ENCODE results near the gene PDZK1IP1. TPM values are rescaled to one million over a fixed set of nuclear protein-coding genes. Genes with fewer than 3 reads are reported as not detected.

Gene PDZK1IP1, protein sequence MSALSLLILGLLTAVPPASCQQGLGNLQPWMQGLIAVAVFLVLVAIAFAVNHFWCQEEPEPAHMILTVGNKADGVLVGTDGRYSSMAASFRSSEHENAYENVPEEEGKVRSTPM
- total RNA-seq = 91.1 TPM

DNA sequence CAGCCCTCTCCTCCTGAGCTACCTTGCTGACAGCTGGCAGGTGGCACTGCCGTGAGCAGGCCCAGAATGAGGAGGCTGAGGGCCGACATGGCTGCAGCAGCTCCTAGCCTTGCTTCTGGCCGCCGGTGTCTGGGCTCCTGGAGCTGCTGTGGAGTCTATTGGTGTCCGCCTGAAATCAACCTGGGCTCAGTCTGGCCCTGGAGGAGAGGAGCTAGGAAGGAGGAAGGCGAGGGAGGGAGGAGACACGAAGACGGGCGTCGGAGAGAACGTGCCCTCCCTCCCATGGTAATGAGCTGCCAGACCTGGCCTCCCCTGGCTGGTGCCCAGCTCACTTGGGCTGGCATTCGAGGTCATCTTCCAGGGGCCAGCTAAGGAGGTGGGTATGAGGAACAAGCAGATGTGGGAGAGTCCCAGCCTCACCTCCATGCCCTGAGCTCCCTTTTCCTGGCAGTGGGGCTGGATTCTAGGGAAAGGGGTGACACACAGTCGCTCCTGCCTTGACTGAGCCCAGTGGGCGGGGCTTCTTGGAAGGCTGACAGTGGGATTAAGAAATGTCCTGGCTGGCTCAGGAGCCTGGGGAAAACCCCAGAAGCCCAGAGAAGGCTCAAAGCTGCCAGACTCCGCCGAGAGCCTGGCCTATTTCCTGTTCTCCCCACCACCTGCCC is at the start of gene PDZK1IP1:
Gene PDZK1IP1 (minus strand): TSS at position 193 of the 665 bp plus-strand sequence. CDS start 104 bp downstream, at position 89.
- DNase-seq (ENCODE audit: low spot score) = peak; percentile 93

DNA sequence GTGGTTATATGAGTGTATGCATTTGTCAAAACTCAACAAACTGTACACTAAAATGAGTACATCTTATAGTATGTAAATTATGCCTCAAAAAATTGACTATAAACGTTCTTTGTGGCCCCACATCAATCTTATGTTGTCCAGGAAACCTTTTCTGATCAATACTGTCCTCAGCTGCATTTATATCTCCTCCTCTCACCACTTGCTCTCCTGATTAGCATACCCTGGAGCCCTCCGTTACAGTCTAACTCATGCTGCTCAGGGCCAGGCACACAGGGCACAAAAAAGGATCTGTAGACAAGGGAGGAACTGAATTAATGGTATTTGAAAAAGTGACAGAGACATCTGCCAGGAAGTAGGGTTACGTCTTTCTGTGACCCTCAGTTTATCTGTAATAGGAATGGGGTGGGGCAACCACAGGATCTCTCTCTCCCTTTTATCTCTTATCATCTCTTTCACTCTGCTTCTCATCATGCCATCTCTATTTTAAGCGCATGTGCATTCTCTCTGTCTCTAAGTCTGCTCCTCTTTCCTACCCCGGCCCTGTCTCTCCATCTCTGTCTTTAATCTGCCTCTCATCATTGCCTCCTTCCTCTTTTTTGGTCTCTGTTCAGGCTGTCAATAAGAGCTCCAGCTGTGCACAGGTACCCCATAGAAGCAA is 49.2 kb upstream of the PDZK1IP1 start:
- no peak for DNase-seq (ENCODE audit: low spot score)

DNA sequence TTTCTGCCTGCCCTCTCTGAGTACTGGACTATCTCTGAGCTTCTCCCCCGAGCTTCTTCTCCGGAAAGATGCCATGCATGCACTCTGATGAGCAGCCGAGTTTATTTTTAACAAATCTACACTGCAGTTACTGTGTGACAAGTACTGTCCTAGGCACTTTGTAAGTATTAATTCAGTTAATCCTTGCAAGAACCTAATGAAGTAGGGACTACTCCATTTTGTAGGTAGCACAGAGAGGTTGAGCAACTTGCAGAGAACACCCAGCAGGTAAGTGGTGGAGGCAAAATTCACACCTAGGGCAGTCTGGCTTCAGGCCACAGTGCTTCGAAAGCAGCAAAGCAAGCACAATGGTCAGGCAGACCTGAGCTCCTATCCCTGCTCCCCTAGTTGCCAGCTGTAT is 46.0 kb upstream of the PDZK1IP1 start:
- DNase-seq (ENCODE audit: low spot score) = no peak

DNA sequence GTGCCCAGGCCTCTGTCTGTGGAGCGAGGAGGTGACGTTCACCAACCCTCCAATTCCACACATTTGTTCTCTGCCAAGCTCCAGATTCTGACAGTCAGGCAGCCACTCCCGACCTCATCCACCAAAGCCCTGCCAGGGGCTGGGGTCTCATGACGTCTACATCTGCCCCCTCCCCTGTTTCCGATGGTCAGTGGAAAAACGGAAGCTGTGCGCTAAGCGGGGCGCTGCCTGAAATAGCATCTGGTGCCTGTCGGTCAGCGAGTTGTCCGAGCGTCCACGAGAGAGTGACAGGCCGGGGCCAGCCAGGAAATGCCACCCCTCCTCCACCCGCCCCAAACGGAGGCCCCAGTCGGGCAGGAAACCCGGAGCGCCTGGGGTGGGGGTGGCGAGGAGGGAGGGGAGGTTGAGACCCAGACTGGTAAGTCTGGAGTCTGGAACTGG is 45.4 kb upstream of the PDZK1IP1 start:
- DNase-seq (ENCODE audit: low spot score) = peak; percentile 53

DNA sequence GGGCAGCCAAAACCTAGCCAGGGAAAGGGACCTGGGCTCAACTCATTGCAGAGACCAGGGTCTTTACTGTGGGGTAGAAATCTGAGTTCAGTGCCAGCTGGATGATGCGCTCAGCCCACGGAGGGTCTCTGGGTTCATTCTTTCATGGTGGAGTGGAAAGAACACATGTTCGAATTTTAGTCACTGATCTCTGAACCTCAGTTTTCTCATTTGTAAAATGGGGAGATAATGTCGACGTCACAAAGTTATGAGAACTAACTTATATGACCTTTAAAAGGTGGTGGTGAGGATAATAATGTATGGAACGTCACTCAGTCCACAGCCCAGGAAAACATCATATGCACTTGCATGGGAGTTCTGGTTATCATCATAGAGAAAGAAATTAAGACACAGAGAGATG is 43.4 kb upstream of the PDZK1IP1 start:
- DNase-seq (ENCODE audit: low spot score) = no peak

DNA sequence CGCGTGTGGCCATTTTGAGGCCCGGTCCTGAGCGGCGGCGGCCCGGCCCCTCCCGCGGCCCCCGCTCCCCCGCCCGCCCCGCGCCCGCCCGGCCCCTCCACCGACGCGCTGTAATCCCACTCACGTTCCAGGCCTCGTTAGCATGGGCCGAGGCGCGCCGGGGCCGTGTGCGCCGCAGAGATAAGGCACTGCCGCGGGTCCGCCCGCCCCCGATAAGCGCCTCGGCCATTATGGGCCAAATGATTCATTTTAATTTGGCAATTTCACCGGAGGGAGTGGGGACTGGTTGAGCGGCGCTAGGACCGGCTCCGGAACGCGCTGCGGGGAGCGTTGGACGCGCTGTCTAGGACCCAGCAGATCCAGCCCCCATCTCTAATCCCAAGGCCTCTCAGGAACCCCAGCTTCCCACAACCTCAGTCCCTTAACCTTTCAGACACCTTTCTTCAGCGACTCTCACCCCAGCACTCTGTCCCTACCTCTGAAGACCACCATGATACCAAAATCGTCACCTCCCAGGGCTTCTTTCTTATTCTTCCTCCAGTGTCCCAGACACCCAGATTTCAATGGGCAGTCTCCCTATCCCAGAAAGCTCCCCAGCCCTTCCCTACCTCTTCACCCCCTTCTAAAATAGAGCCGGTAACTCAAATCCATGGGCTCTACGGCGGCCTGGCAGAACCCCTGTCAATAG is 42.5 kb upstream of the PDZK1IP1 start, which contains the start of gene TAL1:
Gene TAL1 (minus strand): TSS at position 39 of the 688 bp plus-strand sequence. CDS start 6,337 bp downstream, outside the sequence.
- no peak for DNase-seq (ENCODE audit: low spot score)

DNA sequence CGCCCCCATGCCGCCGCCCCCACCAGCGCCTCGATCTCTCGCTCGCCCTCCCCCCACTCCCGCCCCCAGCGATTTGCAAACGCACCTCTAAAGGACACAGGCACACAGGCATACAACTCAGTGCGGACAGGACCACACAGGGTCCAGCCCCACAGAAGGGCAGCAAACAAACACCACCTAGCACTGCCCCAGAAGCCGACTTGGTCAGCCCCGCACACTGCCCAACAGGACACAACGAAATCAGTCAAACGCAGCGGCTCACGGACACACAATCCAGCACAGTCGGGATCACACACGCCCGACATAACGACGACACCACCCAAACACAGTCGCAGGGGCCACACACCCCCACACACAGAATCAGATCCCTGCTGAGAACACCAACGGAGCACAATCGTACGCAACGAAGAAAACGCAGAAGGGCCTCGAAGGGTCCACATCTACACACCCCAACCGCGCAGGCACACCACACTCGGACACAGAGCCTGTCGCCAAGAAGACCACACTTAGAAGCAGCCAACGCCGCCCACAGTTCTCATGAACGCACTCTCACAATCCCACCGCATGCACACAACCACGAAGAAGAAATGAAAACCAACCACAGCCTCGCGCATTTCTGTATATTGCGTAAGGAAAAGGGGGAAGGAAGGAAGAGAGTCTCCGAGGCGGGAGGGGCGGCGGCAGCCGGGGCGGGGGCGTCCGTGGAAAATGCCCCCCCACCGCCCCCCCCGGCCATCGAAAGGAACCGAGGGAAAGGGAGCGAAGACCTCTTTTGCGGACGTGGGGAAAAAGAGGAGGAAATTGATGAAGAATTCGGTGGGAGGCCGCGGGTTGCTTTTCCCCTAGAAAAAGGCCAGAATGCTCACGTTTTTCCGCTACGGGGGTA is 41.7 kb upstream of the PDZK1IP1 start:
- peak; percentile 27 for DNase-seq (ENCODE audit: low spot score)

DNA sequence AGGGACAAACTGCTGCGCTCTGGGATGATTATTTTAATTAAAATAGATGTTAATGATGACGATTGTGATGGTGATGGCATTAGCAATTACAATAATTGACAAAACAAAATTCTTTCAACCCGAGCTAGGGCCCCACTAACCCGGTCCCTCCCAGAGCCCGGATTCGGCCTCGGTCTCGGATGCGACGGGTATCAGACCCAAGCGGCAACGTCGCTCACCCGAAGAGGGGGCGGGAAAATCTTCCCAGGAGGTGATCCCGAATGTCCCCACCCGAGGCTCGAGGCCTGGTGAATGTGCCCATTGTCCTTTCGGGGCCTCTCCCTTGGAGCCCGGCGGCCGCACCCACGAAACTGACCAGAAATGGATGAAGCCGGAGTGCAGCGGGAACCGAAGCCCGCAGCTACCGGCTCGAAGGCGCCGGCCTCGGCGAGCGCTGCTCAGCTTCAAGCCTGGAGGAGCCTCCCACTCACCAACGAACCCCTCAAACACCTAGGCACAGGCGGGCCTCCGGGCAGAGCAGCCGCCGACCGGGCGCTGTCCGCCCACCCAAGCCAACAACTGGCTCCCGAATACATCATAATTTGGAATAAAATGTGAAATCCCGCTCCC is 41.0 kb upstream of the PDZK1IP1 start:
- DNase-seq (ENCODE audit: low spot score) = no peak

DNA sequence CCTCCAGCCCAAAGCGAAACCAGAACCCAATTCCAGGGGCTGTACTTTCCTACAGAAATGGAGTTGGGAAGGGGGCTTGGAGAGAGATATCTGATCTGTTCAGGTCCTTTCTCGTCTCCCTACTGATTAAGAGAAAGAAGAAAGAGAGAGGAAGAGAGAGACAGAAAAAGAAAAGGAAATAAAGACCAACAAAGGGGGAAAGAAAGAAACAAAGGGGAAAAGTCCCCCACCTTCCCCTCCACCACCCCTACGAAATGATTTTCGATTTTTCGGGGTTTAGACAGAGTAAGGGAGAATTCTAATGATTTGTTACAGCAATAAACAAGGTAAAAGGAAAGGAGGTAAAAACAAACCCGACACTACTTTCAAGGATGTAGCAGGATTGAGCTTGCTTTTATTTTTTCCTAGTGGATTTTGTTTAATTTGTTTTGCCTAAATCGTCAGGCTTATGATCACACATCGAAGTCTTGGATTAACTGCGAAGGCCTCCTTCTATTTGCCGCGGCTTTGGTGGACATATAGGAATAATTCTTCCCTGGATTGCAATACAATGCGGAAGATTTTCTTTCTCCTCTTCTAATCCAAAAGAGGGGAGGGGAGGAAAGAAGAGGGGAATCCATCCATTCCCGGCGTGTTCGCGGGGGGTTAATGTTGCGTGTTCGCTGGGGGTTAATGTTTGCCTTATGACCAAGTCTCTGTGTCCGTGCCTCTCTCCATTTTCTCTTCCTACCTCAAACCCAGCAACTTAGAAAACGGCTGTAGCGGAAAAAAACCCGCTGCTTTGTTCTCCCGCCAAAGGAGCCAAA is 40.3 kb upstream of the PDZK1IP1 start:
- DNase-seq (ENCODE audit: low spot score) = no peak

DNA sequence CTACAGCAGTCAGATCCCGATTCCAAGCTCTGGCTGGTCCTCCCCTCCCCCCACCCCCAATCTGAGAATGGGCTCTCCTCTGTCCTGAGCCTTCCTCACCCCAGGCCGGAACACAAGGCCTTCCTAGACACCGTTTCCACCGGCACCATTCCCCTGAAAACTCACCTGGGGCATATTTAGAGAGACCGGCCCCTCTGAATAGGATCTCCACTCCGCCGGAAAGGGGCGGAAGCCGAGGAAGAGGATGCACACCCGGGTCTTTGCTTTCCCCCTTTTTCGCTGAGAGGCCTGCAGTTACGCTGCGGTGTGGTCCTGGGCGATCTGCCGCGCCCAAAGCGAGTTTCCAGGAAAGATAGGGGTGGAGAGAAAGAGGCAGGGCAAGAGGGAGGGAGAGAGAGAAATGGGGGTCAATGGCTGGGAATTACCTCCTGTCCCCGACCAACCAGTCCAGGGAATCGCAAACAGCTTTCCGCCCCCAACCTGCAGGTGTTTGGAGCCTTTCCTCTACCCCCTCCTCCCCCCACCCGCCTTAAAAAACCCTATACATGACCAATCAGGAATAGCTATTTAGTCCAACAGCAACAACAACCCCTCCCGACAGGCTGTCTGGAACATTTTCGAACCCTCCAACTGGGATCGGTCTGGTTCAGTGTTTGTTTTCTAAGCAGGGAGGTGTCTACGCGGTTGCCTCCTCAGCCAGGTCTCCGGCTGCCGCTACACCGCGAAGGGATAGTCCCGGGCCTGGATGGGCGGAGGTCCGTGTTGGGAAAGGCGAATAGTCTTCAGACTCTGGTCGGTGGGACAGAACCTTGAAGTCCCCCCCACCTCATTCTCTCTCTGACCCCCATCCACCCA is 39.4 kb upstream of the PDZK1IP1 start:
- DNase-seq (ENCODE audit: low spot score) = no peak

DNA sequence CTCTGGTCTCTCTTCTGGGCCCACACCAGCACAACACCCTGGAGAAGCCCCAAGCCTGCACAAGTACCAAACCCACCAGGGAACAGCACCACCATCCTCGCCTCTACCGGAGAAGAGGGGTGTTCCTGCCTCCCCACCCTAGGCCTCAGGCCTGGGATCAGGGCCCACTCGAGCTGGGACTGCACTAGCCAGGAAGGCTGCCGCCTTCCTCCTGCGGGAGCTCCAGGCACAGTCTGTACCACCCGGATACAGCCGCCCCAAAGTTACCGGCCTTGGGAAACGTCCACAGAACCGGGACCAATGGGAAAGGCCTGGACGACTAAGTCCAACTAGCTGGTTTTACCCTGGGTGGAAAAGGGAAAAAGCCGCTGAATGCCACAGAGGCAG is 38.8 kb upstream of the PDZK1IP1 start:
- DNase-seq (ENCODE audit: low spot score) = no peak

DNA sequence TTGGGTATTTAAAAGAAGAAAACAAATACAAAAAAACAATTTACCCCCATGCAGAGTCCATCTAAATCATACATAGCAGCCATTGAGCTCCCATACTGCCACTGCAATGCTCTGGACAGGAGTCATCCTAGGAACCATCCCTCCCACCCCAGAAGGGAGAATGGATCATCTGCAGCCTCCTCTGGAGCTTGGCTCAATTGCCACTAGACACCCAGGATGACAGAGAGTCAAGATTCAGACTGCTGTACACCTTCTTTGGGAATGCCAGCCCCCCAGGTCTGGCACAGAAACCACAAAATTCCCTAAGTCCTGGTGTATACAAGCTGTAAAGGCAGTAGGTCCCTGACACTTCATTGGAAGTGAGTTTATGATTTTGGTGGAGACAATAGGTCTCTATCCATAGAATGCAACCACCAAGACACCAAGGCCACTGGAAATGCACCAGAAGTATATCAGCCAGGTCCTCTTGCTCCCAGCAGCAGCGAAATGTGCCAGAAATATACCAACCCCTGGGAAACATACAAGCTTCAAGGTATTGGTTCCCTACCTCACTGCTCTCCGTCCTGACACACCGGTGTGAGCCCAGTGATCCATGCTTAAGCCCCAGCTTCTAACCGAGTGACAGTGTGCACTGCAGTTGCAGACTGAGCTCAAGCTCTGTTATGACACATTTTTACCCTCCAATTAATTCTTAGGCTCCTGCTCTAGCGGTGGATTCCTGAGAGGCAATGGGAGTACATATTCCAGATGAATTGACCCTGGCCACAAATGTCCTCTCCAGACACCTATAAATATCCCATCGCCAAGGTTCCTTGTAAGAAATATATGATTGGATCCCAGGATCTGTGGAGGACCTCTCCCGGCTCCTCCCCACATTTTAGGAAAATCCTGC is 37.8 kb upstream of the PDZK1IP1 start:
- no peak for DNase-seq (ENCODE audit: low spot score)

DNA sequence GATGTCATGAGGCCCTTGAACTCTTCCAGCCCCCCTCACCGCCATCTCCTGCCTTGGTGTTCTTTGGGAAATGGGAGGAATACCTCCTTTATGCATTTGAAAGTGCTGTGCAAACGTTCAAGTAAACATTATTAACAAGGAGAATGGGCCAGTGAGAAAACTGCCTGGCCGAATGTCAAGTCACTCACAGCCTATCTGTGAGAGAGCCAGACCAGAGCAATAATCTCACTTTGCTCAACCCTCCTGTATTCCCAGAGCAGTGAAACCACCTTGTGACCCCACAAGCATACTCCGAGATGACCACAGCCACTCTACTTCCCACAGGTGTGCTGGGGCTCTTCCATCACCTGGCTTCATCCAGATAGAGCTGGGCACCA is 37.0 kb upstream of the PDZK1IP1 start:
- no peak for DNase-seq (ENCODE audit: low spot score)

DNA sequence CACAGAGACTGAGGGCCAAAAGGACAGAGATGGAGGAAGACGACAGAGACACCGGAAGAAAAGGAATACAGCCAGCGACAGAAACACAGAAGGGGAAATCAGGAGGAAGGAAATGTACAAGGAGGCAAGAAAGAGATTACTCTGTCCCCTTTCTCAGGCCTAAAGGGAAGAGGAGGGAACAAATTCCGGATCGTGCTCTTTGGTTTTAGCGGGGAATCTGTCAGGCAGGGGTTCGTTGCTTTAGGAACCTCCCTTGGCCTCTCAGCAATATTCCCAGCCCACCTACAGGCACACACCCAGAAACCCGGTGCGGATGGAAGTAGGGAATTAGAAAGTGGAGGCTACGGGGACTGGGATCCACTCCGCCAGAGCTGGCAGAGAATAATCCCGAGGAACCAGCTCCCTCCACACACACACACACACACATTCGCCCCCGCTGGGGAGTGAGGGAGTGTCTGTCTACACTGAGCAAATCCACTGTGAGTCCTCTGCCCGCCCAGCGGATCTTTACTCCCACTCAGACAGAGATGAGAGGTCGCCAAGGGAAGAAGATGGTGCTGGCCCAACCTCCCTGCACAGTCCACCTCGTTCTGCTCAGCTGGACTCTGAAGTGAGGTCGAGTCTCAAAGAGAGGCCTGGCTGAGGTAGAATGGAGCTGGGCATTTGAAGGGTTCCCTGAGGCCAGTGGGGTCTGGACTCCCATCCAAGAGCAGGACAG is 36.4 kb upstream of the PDZK1IP1 start:
- no peak for DNase-seq (ENCODE audit: low spot score)

DNA sequence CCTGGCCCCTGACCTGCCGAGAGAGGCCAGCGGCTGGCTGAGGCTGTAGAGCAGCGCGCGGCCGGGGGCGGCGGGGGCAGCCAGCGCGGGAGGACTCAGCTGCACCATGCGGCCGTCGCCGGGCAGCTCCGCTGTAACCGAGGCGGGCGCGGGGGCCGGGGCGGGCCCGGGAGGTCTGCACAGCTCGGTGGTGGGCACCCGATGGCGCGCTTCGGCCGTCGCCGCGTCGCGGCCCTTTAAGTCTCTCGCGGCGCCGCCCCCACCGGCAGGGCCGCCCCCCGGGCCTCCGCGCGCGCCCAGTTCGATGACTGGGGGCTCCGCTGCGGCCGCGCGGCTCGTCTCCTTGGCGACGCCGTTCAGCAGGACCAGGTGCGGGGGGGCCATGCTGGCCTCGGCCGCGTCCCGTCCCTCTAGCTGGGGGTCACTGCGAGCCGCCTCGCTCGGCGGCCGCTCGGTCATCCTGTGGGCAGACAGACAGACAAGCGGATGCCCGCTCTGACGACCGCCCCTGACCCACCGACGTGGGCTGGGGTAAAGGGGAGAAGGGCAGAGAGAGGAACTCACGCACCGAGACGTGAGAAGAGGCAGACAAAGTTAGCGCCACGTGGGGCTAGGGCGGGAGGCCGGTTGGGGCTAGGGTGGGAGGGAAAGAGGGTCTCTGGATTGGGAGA is 35.7 kb upstream of the PDZK1IP1 start:
- DNase-seq (ENCODE audit: low spot score) = no peak

DNA sequence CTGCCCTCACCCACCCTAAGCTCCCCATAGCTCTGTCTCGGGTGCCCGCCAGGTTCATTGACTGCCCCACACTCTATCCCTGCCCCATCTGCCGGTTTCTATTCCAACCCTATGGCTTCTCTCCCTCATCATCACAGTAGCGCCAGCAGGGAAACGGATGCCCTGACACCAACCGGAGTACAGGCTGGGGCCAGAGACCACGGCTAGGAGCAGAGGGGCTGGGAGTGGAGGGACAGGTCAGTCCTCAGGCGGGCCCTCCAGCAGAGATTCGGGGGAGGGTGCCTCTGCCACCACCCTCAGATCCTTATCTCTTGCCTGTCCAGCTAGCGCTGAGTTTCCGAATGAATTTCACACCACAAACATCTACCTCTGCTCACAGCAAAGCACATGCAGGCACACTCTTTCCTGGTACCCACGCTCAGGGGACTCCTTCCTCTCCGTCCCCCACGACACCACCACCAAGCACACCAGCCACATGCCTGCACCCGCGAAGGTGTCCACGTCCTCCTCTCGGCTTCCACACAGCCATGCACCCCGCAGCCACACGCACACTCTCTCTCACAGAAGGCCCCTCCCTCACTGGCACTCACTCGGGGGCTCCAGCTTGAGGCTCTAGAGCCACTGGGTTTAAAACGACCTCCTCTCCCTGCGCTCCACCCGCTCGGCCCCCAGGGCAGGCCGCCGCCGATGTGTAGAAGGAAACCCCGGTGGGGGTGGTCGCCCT is 35.0 kb upstream of the PDZK1IP1 start:
- DNase-seq (ENCODE audit: low spot score) = no peak

Measured in mucosa of gallbladder (tissue), 1 donor.